ENCODE data around the gene PANX2.

GRCh38 chr22:50136581-50137015 lies 33.9 kb upstream of the PANX2 start:
- no peak for TF ChIP-seq CTCF (conservative IDR thresholded peaks at IDR 0.05; ENCODE audit: low read depth in 2 of 2)
- no peak for TF ChIP-seq POLR2AphosphoS5 (IDR thresholded peaks at IDR 0.05; ENCODE audit: low read depth)
- no peak for TF ChIP-seq EZH2 (IDR thresholded peaks at IDR 0.05; ENCODE audit: low read depth, unreplicated experiment)
- TF ChIP-seq ETS1 (IDR thresholded peaks at IDR 0.05): no peak
- no peak for TF ChIP-seq EZH2phosphoT487 (IDR thresholded peaks at IDR 0.05; ENCODE audit: unreplicated experiment)
- TF ChIP-seq REST (IDR thresholded peaks at IDR 0.05; ENCODE audit: unreplicated experiment): no peak
- no peak for TF ChIP-seq CREB1 (CRISPR knock-in tag; IDR thresholded peaks at IDR 0.05; ENCODE audit: low read depth)
- TF ChIP-seq JUNB (IDR thresholded peaks at IDR 0.05; ENCODE audit: unreplicated experiment): no peak
- no peak for TF ChIP-seq STAT1 (IDR thresholded peaks at IDR 0.05; ENCODE audit: unreplicated experiment)
- no peak for TF ChIP-seq ZNF462 (CRISPR knock-in tag; IDR thresholded peaks at IDR 0.05)
